SK-N-SH treated with all-trans-retinoic acid at 6 μM for 48 hours (cell line): ENCODE measurements around the gene TSPAN3.

Source experiments
- CREB5 ChIP-seq: fragments of 250-450 bp; sonication (Bioruptor Pico); IDR thresholded peaks from 2 replicates; pipeline ENCODE4 v1.5.1; 2020; ENCODE audit warnings: low read depth, mild to moderate bottlenecking, moderate library complexity
- PATZ1 ChIP-seq: fragments of 250-450 bp; sonication (Bioruptor Pico); IDR thresholded peaks from 2 replicates; pipeline ENCODE4 v1.8.0; 2020; ENCODE audit warnings: mild to moderate bottlenecking, moderate library complexity, borderline replicate concordance
- RARB ChIP-seq: fragments of 250-450 bp; sonication (Bioruptor Pico); IDR thresholded peaks from 2 replicates; pipeline ENCODE4 v1.8.0; 2021; ENCODE audit warnings: mild to moderate bottlenecking, moderate library complexity
- TOX ChIP-seq: fragments of 250-450 bp; sonication (Bioruptor Pico); IDR thresholded peaks from 2 replicates; pipeline ENCODE4 v1.8.0; 2021; ENCODE audit warnings: mild to moderate bottlenecking, moderate library complexity, borderline replicate concordance
- ZFP3 ChIP-seq: fragments of 250-450 bp; sonication (Bioruptor Pico); IDR thresholded peaks from 2 replicates; pipeline ENCODE4 v1.5.0; 2020; ENCODE audit warnings: mild to moderate bottlenecking, moderate library complexity

- TF ChIP-seq TOX (no peak), RARB (CRISPR knock-in tag) (no peak), PATZ1 (no peak), CREB5 (CRISPR knock-in tag) (no peak), ZFP3 (CRISPR knock-in tag) (peak; percentile 94)
Observed at GRCh38 chr15:77099741-77100463, 29.0 kb upstream of the TSPAN3 start.
